NCI-H187 (cell line): ENCODE results near the gene VCAN.
A peak's percentile ranks its signal among the peaks of the same experiment; 100 is the strongest.

ENCODE experiments used
- DNase-seq, 2 experiments: peaks; one replicate each; lab custom pipeline; 2025; lab: John Stamatoyannopoulos, UW

Gene VCAN

DNA sequence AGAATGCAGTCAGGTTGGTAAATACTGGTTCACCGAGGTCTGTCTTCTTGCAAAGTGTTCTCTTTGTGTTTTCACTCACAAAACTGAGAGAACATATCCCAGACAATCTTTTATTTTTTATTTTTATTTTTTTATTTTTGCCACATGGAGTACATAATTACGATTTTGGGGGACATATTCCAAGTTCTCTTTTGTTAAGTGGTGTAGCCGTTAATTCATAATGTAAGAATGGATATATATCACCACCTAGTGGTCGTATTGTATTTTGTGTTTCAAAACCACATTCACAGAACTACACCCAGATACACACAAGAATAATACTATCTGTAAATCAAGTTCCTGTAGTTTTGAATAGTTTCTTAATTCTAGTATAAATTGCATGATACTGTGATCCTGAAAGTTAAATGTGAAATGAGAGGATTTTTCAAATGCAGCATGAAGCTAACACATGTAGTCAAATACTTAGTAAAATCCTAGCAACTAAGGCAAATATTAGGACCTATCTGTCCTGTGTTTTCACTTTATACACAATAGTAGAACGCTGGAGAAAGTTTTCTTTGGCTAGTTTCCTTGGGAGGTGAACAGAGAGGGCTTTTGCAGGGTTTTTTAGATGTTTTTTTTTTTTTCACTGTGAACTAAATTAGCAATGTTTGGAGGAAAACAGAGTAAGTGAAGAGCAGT, 92.7 kb downstream of the VCAN start:
- DNase-seq: peak in 1 of 2 experiments; percentile 23

DNA sequence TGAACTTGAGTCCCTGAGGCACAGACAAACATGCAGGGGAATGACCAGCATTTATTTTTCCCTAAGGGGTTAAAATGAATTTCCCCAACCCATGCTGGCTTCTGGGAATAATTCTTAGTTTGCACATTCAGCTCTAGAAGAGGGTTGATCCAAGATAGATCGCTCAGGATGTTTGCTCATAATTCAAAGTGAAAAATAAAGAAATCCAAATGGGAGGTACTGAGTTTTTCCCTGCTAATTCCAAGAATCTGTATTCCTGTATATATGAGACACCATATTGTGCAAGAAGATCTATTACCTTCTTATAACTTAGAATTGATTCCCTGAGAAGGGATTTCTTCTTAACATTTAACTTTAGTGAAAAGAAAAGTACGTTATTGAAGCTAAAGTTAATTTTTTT, 96.2 kb downstream of the VCAN start:
- no peak for DNase-seq

DNA sequence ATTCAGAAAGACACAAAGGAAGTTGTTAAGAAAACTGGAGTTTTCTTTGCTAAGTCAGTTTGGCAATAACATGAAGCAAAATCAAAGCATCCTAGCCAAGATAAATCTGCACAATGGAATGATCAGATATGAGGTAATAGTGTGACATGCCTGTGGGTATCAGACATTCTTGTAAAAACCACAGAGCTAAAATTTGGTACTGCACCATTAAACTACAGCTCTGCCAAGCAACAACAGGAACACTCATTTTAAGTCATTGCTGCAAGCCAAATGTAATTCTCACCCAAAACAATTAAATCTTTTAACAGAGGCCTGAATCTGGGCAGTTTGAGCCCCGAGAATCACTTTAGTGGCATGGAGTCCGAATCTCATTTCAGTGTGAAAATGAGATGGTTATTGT, 96.6 kb downstream of the VCAN start:
- DNase-seq: no peak

DNA sequence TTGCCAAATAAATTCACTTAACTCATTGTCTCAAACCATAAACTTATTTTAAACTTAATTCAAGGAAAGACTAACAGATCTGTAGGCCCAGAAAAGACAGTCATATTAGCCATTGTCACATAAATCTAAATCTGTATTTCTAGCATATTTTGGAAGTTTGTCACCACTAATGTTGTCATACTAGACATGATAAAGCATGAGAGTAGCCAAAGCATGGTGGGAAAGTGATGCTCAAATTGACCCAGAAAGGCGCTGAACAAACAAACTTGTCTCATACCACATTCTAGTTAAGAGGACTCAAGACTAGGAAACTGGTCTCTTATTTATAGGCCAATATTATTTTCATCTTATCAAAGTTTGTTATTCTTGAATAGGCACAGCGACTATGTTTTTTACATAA, 99.4 kb downstream of the VCAN start:
- DNase-seq: no peak

DNA sequence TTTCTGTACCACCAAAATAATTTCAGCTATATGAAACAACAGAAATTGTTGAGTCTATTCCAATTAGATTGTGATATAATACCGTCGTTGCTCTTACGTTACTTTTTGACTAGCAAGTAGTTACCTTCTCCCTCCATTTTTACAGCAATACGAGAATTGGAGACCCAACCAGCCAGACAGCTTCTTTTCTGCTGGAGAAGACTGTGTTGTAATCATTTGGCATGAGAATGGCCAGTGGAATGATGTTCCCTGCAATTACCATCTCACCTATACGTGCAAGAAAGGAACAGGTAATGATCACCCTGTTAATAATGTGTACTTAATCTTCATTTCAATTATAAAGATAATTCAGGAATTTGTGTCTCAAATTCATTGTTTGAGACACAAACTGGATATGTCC, 100.7 kb downstream of the VCAN start:
- no peak for DNase-seq

DNA sequence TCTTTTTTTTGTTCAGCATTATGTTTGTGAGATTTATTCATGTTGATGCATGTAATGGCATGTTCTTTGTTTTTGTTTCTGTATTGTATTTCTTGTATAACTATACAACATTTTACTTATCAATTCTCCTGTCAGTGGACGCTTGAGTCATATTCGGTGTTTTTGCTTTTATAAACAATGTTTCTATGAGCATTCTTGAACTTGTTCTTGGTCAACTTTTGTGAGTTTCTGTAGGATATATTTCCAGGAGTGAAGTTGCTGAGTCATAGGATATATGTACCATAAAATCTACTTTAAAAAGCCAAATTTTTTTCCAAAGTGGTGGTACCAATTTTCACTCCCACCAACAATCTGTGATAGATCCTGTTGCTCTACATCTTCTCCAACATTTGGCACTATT, 104.8 kb downstream of the VCAN start:
- DNase-seq: no peak

DNA sequence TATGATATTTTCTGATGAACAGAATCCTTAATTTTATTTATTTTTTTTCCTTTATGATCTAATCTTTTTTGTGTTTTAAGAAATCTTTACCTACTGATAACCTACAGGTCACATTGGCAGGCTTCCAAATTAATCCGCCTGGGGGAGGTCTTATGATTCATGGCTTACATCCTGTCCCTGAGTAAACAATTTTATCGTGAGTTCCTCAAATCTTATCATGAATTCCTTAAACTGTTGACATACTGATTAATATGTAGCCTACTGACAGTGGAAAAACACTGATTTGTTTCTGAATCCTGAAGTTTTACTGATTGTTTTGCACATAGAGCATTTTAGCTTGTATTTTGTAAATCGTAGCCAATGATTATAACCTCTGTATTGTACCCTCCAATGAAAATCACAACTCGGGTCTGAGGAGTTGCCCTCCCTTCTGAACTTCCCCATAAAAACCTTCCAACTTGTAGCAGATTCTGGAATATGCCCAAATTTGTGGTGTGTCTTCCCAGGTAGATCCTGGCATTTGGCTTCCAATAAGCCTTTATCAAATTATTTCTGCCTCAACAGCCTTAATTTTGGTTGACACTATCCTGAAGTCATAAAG, 105.6 kb downstream of the VCAN start:
- no peak for DNase-seq

DNA sequence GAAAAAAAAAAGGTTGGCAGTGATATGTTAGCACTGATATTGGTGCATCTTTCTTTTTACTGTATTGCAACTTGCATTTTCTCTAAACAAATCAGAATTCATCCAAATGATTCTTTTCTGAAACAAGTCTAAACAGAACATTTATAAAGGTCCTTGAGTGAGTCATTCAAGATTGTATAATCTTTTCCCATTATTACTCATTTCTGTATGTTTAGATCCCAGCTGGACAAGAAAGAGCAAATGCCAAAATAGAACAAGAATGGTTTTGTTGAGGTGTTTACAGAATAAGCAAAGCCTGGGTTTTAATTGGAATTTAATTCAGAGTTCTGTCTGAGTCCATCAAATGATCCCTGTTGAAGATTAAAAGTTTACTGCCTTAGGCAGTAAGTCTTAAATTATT, 112.3 kb downstream of the VCAN start:
- no peak for DNase-seq

DNA sequence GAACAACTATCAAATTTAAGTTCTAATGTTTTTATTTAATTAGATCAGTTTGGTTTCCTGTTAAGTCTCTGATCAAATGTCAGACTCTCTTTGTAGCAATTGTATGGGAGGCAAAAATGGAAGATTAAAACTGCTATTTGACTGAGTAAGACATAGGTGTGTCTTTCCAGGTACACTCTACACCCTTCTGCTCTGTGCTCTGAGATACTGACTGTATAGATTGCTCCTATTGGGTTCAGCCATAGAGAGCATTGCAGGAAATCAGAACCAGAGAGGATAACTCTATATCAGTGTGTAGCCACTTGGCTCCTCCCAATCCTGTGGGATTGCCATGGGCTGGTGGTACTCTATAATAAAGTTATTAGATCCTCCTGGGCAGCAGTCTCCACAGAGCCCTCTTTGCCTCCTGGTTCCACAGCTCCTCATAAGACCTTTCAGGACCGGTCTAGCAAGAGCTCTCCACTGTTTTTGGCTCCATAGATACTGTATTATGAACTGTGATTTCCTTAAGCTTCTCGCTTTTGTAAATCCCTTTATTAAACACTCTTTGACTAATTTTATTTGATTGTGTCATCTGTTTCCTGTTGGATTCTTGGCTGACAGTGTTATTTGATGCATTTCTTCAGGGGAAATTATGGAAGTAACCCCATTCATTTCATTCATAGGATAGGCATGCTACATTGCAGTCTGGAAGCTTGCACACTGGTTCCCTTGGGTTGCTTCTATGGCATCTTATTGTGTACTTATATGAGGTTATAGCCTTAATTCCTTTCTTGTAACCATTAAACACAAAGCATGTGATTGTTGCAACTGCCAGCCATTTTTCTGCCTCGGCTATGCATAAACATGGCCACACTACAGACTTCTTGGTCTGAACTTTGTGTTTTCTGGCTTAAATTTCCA, 115.6 kb downstream of the VCAN start:
- no peak for DNase-seq

DNA sequence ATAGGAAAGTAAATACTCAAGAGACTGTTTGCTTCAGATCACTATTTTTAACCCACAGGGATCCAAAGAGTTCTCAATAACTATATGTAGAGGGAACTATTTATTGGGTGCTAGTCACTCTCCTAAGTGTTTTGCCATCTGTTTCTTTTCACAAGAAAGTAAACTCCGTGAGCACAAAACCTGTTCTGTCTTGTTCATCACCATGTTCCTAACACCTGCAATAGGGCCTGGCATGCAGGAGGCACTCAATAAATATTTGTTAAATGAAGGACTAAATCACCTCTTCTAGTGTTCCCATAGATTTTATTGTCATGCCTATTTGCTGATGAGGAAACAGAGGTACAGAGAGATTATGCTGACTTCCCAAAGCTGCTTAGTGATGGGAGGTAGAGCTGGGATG, 118.2 kb downstream of the VCAN start:
- no peak for DNase-seq

DNA sequence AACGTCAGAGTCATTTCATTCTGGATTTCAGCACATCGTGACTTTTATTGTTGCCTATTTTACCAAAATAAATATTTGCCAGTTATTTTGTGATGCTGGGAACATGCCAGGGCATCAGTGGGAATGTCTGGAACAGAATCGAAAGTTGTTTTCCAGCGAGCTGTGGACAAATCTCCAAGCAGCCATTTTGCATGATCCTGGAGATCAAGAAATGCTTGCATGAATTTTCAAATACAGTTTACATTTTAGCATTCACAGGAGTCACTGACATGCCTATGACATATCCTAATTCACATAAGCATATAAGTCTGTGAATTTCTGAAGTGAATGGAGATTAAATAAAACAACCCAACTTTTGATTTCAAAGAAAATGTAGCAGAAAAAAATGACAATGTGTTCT, 119.4 kb downstream of the VCAN start:
- no peak for DNase-seq

DNA sequence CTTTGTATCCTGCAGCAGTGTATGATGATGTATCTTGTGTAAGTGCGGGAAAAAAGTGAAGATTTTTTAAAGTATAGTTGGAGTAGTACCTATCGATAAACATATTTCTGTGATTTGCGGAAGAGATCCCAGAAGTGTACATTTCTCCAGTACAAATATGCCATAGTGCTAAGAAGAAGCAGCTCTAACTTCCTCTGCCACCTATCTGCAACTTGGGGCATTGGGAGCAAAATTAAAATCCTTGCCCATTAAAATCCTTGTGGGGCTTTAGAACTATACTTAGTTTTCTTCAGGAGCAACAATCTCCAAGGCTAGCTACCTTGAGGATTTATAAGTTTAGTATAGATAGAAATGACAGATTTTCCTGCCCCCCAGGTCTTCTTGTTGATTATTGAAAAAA, 123.7 kb downstream of the VCAN start:
- DNase-seq: no peak

DNA sequence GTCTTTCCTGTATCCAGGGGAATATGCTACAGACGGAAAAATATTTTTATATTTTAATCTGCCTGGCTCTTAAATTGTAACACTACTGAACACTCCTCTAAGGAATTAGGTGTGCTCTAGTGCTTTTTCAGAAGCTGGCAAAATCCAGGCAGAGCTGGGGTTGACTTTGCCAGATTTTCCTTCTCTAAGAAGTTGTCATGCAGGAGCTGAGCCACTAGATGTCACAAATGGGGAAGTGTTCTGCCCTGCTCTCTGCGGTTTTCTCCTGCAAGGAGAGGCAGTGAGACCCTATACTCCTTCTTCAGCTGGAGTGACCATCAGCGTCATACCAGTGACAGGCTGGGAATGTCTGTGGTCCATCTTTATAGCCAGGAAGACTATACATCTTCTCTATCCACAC, 136.6 kb downstream of the VCAN start:
- no peak for DNase-seq

DNA sequence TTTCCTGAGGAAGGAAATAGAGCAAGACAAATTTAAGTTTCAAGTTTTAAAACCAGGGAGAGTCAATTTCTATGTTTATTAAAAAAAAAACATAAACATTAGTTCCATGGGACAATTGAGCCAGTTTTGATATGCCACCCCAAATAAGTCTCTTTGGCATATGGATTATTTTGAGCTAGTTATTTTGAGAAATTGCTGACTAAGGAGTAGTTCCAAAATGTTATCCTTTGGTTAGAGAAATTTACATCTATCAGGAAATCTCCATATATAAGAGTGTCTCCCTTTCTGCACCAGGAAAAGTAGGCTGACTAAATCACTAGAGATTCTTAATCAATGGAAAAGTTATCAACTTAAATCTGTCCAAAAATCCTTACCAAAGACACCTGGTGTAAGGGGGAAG, 143.3 kb downstream of the VCAN start:
- no peak for DNase-seq

DNA sequence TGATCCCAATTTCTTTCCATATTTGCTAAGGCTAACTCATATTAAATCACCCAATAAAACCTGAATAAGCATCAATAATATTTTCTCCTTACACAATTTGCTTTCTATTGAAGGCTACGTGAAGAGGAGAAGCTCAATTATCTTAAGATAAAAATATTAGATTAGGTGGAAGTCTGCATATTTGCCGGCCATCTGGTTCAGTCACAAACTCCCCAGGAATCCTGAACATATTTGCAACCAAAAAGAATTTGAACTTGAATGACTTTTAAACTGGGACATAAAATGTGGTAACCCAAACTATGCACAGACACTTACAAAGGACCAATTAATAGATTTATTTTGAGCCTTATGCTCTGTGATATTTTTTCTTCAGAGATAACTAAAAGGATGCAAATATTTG, 156.8 kb downstream of the VCAN start:
- no peak for DNase-seq
